Measurements from ENCODE around the gene TCAP.

GRCh38 chr17:39641883-39642282 is 23.3 kb upstream of the TCAP start:
- TF ChIP-seq CTCF (IDR thresholded peaks at IDR 0.05; ENCODE audit: low read depth, low read length), result no peak
- TF ChIP-seq POLR2A (IDR thresholded peaks at IDR 0.05; ENCODE audit: extremely low read depth, insufficient read length), result no peak

All from NB4 (cell line).